MM.1S (cell line): Measurements from ENCODE around the gene LMNTD2.

Experiments
- DNase-seq: peaks from one replicate; pipeline ENCODE4 v3.0.0-alpha.2; 2015
- H2AFZ ChIP-seq: fragments of 300-600 bp; sonication (generic); 2 replicates; pipeline ENCODE4 v1.6.0; 2016; ENCODE audit warnings: antibody characterized with exemption, low read length
- H3F3A ChIP-seq: fragments of 300-600 bp; sonication (generic); 2 replicates; pipeline ENCODE4 v1.6.1; 2016; ENCODE audit warnings: mild to moderate bottlenecking, antibody characterized with exemption, low read length, moderate library complexity, mixed read lengths; ENCODE audit not compliant: insufficient read depth
- H3K27ac ChIP-seq: fragments of 300-600 bp; sonication (generic); 2 replicates; pipeline ENCODE4 v1.5.1; 2016; ENCODE audit warnings: mild to moderate bottlenecking, low read length
- H3K27me3 ChIP-seq: fragments of 300-600 bp; sonication (generic); replicated peaks from 2 replicates; pipeline ENCODE4 v1.6.0; 2016; ENCODE audit warnings: low read length; ENCODE audit not compliant: insufficient read depth
- H3K36me3 ChIP-seq: fragments of 300-600 bp; sonication (generic); replicated peaks from 2 replicates; pipeline ENCODE4 v1.6.1; 2016; ENCODE audit warnings: mild to moderate bottlenecking, low read length, mixed read lengths; ENCODE audit not compliant: insufficient read depth
- H3K4me1 ChIP-seq: fragments of 300-600 bp; sonication (generic); 2 replicates; pipeline ENCODE4 v1.6.1; 2016; ENCODE audit warnings: low read length, mixed read lengths
- H3K4me2 ChIP-seq: fragments of 300-600 bp; sonication (generic); 2 replicates; pipeline ENCODE4 v1.6.0; 2016; ENCODE audit warnings: low read depth, low read length
- H3K4me3 ChIP-seq: fragments of 300-600 bp; sonication (generic); 2 replicates; pipeline ENCODE4 v1.5.1; 2016; ENCODE audit warnings: low read length, mixed read lengths
- H3K79me2 ChIP-seq: fragments of 300-600 bp; sonication (generic); 2 replicates; pipeline ENCODE4 v1.6.1; 2016; ENCODE audit warnings: mixed run types, low read length, mixed read lengths
- H3K9ac ChIP-seq: fragments of 300-600 bp; sonication (generic); 2 replicates; pipeline ENCODE4 v1.6.1; 2016; ENCODE audit warnings: low read length, mixed read lengths
- H3K9me2 ChIP-seq: fragments of 300-600 bp; sonication (generic); replicated peaks from 2 replicates; pipeline ENCODE4 v1.6.1; 2016; ENCODE audit warnings: mild to moderate bottlenecking, low read length, mixed read lengths; ENCODE audit not compliant: insufficient read depth
- H3K9me3 ChIP-seq: fragments of 300-600 bp; sonication (generic); replicated peaks from 2 replicates; pipeline ENCODE4 v1.6.1; 2016; ENCODE audit warnings: mild to moderate bottlenecking, low read length, mixed read lengths; ENCODE audit not compliant: insufficient read depth
- H4K20me1 ChIP-seq: fragments of 300-600 bp; sonication (generic); 2 replicates; pipeline ENCODE4 v1.6.1; 2016; ENCODE audit warnings: mild to moderate bottlenecking, low read length, moderate library complexity, mixed read lengths; ENCODE audit not compliant: insufficient read depth
- EZH2 ChIP-seq: fragments of 300-600 bp; sonication (generic); optimal IDR thresholded peaks from 2 replicates; pipeline ENCODE3; 2017; ENCODE audit warnings: low read depth, mild to moderate bottlenecking, antibody characterized with exemption, low read length, mixed read lengths
- EZH2phosphoT487 ChIP-seq: fragments of 300-600 bp; sonication (generic); IDR thresholded peaks from 2 replicates; pipeline ENCODE4 v1.6.1; 2018; ENCODE audit warnings: antibody characterized with exemption, low read length
- TF ChIP-seq, protein P1 (sequence below): fragments of 300-600 bp; sonication (generic); IDR thresholded peaks from 2 replicates; pipeline ENCODE4 v1.5.1; 2016; ENCODE audit warnings: antibody characterized with exemption, low read length, mixed read lengths

The LMNTD2 gene

DNA sequence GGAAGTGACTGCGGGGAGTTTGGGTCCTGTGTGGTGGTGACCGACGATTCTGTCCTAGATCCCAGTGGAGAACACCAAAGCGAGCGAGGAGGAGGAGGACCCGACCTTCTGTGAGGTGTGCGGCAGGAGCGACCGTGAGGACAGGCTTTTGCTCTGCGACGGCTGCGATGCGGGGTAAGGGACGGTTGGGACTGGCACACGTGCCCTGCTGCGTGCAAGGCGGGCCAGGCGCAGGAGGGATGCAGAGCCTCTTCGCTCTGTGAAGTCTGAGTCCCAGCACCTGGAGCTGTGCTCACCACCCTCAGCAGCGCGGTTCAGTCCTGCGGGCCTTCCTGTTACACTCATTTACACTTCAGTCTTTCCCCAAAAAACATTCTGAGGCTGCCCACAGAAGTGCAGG, 32.0 kb upstream of the LMNTD2 start:
- no peaks in the 10 kb centered on the region for H3K9me3 ChIP-seq
- no peaks in the 10 kb centered on the region for H3K27me3 ChIP-seq
- no peaks in the 10 kb centered on the region for H3K4me1 ChIP-seq
- H3K9ac ChIP-seq = no peak overlapping the region
- no peak overlapping the region for H3K4me2 ChIP-seq
- H3F3A ChIP-seq = no peaks in the 10 kb centered on the region
- peaks cover 80% of the 10 kb centered on the region for H3K79me2 ChIP-seq
- H3K4me3 ChIP-seq = no peak overlapping the region
- H3K27ac ChIP-seq = no peak overlapping the region
- TF ChIP-seq EZH2 (no peak), EZH2phosphoT487 (no peak)
- TF ChIP-seq, protein P1, sequence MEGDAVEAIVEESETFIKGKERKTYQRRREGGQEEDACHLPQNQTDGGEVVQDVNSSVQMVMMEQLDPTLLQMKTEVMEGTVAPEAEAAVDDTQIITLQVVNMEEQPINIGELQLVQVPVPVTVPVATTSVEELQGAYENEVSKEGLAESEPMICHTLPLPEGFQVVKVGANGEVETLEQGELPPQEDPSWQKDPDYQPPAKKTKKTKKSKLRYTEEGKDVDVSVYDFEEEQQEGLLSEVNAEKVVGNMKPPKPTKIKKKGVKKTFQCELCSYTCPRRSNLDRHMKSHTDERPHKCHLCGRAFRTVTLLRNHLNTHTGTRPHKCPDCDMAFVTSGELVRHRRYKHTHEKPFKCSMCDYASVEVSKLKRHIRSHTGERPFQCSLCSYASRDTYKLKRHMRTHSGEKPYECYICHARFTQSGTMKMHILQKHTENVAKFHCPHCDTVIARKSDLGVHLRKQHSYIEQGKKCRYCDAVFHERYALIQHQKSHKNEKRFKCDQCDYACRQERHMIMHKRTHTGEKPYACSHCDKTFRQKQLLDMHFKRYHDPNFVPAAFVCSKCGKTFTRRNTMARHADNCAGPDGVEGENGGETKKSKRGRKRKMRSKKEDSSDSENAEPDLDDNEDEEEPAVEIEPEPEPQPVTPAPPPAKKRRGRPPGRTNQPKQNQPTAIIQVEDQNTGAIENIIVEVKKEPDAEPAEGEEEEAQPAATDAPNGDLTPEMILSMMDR = no peak
- no peak overlapping the region for H2AFZ ChIP-seq
- H4K20me1 ChIP-seq = no peaks in the 10 kb centered on the region
- no peaks in the 10 kb centered on the region for H3K9me2 ChIP-seq
- DNase-seq = no peak
- H3K36me3 ChIP-seq = peaks cover 18% of the 10 kb centered on the region

DNA sequence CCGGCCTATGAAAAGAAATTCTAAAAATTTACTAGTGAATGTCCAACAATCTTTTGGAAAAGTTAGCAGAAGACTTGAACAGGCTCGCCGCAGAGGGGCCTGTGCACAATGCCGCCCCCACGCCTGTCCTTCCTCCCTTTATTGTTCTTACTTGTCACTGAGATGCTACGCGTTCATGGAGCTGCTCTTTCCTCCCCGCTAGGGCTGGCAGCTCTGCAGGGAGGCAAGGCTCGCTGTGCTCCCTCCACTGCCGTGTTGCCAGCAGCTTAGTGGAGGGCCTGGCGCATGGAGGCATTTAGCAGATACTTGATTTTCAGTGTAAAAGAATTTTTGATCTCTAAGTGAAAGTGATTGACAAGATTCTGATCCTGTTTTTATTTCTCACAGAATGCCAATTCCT, 30.5 kb upstream of the LMNTD2 start:
- Histone ChIP-seq H3K9ac (no peak overlapping the region), H3K4me3 (no peak overlapping the region), H3K27ac (no peak overlapping the region), H2AFZ (no peak overlapping the region), H3K9me2 (no peaks in the 10 kb centered on the region), H3K4me1 (no peaks in the 10 kb centered on the region), H3K36me3 (peaks cover 21% of the 10 kb centered on the region), H3K9me3 (no peaks in the 10 kb centered on the region), H3F3A (no peaks in the 10 kb centered on the region), H3K79me2 (peaks cover 81% of the 10 kb centered on the region), H3K4me2 (no peak overlapping the region), H3K27me3 (no peaks in the 10 kb centered on the region), H4K20me1 (0 out of 2 replicates have a peak, but pooled peaks cover 3% of the 10 kb centered on the region)
- TF ChIP-seq EZH2phosphoT487 (no peak), EZH2 (no peak)
- TF ChIP-seq, protein P1 = no peak
- no peak for DNase-seq

DNA sequence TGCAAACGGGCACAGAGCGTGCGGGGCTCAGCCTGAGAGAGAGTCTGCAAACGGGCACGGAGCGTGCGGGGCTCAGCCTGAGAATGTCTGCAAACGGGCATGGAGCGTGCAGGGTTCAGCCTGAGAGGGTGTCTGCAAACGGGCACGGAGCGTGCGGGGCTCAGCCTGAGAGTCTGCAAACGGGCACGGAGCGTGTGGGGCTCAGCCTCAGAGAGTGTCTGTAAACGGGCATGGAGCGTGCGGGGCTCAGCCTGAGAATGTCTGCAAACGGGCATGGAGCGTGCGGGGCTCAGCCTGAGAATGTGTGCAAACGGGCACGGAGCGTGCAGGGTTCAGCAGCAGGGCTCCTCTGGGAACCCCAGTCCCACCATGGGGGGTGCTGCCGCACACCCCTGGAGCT, 29.3 kb upstream of the LMNTD2 start:
- no peaks in the 10 kb centered on the region for H3K9me2 ChIP-seq
- H3K9ac ChIP-seq = no peak overlapping the region
- no peaks in the 10 kb centered on the region for H3F3A ChIP-seq
- no peak overlapping the region for H3K4me2 ChIP-seq
- peaks cover 21% of the 10 kb centered on the region for H3K36me3 ChIP-seq
- 0 out of 2 replicates have a peak, but pooled peaks cover 3% of the 10 kb centered on the region for H4K20me1 ChIP-seq
- no peak overlapping the region for H3K4me3 ChIP-seq
- no peaks in the 10 kb centered on the region for H3K9me3 ChIP-seq
- H3K4me1 ChIP-seq = no peaks in the 10 kb centered on the region
- TF ChIP-seq EZH2 (no peak), EZH2phosphoT487 (no peak)
- TF ChIP-seq, protein P1 = no peak
- peaks cover 71% of the 10 kb centered on the region for H3K79me2 ChIP-seq
- no peak overlapping the region for H3K27ac ChIP-seq
- no peaks in the 10 kb centered on the region for H3K27me3 ChIP-seq
- no peak for DNase-seq
- no peak overlapping the region for H2AFZ ChIP-seq
